Measurements from ENCODE around the gene IL6.

- TF ChIP-seq EZH2 (IDR thresholded peaks at IDR 0.05; ENCODE audit: low read length), result no peak
- TF ChIP-seq, protein P1, sequence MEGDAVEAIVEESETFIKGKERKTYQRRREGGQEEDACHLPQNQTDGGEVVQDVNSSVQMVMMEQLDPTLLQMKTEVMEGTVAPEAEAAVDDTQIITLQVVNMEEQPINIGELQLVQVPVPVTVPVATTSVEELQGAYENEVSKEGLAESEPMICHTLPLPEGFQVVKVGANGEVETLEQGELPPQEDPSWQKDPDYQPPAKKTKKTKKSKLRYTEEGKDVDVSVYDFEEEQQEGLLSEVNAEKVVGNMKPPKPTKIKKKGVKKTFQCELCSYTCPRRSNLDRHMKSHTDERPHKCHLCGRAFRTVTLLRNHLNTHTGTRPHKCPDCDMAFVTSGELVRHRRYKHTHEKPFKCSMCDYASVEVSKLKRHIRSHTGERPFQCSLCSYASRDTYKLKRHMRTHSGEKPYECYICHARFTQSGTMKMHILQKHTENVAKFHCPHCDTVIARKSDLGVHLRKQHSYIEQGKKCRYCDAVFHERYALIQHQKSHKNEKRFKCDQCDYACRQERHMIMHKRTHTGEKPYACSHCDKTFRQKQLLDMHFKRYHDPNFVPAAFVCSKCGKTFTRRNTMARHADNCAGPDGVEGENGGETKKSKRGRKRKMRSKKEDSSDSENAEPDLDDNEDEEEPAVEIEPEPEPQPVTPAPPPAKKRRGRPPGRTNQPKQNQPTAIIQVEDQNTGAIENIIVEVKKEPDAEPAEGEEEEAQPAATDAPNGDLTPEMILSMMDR (optimal IDR thresholded peaks at IDR 0.05 in 1 of 3, IDR thresholded peaks at IDR 0.05 in 1 of 3, conservative IDR thresholded peaks at IDR 0.05 in 1 of 3; ENCODE audit: extremely low read depth in 1 of 3, insufficient read depth in 2 of 3, low read length in 3 of 3), result no peak
Observed at GRCh38 chr7:22762866-22763265, 35.9 kb downstream of the IL6 start.

All from keratinocyte (primary cell).